IPS DF 19.7 (cell line): ENCODE data around the gene TMEM185B.
"Not testable (repeated sequence)": the region's sequence is repeated elsewhere in the genome, so short reads cannot be mapped to it uniquely, and the experiment has no call there.

Source experiments
- DNase-seq: peaks from one replicate; pipeline ENCODE4 v3.0.0-alpha.2; 2013; ENCODE audit warnings: low read depth, low spot score

The TMEM185B gene

GRCh38 chr2:120208381-120209353 is 14.5 kb downstream of the TMEM185B start:
- no peak for DNase-seq

- DNase-seq = no peak
Measured at GRCh38 chr2:120206022-120206581, 17.1 kb downstream of the TMEM185B start.

DNA sequence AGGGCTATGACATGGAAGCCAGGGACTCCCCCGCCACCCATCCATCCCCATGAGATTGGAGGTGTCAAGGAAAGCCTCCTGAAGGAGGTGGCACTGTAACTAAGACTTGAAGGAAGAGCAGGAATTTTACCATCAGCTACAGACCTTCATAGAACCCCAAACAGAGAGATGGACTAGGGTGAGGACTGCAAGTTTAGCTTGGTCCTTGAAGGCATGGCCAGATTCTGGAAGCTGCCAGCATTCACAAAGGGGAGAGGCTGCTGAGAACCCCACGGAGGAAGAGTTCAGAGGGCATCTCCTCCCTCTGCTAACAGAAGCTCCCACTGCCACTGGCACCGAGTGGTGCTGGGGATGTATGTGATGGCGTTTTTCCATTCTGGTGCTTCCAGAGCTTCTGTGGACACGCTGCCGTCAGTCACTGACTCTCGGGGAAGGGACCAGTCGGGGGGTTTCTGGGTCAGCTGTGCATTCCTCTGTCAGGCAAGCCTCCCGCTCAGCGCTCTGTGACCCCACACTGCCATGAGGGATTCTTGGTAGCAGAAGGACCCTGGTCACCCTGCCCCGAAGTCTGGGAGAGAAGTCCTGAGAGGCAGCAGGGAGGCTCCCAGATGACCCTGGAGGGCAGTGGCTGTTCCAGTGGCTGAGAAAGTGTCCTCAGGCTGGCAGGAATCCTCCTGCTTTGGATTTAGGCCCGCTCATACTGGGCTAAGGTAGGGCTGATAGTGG is 18.1 kb downstream of the TMEM185B start:
- DNase-seq = no peak

- DNase-seq = no peak
Measured at GRCh38 chr2:120204417-120204816, 18.8 kb downstream of the TMEM185B start.

GRCh38 chr2:120204022-120204405 is 19.2 kb downstream of the TMEM185B start:
- DNase-seq = no peak

DNA sequence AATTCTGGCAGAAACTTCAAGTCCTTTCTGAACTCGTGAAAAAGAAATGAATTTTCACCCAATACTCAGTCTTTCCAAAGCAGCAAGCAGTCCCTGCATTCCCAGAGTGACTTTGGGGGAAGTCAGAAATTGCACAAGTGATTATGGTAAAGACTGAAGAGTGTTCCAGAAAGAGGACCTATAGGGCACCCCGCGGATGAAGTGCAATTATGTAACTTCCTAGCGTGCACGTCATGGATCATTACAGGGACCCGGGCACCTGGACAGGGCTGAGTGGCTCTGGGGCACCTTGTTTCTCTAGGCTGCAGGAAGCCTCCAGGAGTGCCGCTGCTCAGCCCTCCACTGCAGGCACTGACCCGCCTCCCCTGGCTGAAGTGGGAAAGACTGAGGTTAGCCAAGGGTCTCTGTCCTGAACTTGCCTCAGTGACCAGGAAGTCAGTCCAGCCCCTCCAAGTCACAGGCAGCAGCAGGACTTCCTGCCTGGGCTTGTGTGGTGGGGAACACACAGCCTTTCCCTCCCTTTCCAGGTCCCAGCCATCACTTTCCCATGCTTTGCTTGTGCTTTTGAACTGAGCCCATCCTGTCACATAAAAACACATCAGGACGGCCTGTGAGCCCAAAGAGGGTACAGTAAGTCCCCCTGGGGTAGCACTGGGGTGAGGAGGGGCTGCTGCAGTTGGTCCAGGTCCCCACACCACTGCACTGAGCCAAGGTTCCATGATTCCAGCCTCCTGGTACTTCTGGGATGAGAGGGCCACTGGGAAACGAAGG is 19.8 kb downstream of the TMEM185B start:
- no peak for DNase-seq

GRCh38 chr2:120199817-120200459 is 23.3 kb downstream of the TMEM185B start:
- not testable (repeated sequence) for DNase-seq

DNA sequence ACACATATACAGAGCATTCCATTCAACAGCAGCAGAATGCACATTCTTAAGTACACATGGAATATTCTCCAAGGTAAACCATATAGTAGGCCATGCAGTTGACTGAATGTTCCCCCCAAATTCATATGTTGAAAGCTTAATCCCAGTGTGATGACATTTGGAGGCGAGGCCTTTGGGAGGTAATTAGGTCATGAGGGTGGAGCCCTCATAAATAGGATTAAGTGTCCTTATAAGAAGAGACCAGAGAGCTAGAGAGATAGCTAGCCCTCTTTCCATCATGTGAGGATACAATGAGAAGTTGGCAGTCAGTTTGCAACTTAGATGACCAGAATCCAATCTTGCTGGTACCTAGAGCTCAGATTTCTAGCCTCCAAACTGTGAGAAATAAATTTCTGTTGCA is 27.6 kb downstream of the TMEM185B start:
- no peak for DNase-seq

GRCh38 chr2:120192280-120192679 is 30.9 kb downstream of the TMEM185B start:
- no peak for DNase-seq

DNA sequence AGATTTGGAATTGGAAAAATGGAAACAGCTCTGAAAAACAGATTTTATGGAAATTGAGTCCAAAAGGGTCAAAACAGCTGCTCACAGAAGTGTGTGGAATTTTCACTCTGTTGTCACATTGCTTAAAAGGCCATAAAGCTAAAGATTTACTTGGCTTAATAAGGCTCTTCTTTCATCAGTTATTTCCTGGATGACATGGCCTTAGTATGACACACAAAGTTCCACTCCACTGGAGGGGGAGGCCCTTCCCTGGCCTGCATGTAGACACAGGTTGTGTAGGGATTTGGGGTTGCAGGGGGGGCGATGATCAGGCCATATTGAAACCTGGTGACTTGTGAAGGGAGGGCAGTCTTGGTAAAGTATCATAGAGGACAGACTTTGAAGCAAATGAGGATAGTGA is 34.0 kb downstream of the TMEM185B start:
- DNase-seq = no peak

GRCh38 chr2:120182019-120182560 is 41.1 kb downstream of the TMEM185B start:
- DNase-seq = no peak

- no peak for DNase-seq
Measured at GRCh38 chr2:120180066-120180465, 43.1 kb downstream of the TMEM185B start.

- no peak for DNase-seq
Measured at GRCh38 chr2:120179396-120179795, 43.8 kb downstream of the TMEM185B start.

DNA sequence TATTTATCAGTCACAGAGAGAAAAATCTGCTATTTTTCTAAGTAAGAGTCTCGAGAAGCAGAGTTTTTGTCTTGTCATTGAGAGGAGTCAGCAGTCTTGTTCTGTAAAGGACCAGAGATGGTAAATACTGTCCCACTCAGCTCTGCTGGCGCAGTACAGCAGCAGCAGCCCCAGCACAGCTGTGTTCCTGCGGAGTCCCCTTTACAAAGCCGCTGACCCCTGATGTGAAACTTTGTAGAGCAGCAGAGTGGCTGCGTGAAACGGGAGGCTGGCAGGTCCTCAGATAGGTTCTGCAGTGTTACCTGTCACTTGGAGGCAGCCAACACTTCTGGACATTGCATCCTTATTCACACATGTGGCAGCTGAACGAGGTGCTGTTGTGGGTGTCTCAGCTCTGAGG is 45.2 kb downstream of the TMEM185B start:
- DNase-seq = no peak

DNA sequence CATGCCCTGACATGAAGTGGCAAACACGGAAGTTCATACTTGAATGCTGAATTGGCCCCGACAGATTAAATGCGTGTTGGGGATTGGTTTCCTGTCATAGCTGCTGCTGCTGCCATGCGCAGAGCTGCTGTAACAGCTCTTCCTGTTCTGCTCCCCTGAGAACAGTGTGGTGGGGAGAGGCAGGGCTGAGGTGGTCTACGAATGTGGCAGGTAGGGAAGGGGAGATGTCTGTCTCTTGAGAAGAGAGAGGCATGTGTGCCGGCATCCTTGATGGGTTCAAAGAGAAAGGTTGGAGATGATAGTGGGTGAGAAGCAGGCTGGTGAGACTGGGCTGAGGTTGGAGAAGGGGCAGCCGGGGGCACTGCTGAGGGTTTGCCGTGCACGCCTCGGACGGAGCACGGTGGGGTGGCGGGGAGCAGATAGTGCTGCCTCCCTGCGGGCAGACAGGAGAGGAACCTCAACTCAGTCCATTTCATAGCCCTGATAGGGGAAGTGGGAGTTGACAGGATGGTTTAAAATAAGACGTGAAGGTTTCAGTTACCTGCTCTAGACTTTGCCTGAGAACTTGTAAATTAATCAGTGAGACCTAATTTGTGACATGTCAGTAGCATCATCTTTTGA is 46.1 kb downstream of the TMEM185B start:
- no peak for DNase-seq

DNA sequence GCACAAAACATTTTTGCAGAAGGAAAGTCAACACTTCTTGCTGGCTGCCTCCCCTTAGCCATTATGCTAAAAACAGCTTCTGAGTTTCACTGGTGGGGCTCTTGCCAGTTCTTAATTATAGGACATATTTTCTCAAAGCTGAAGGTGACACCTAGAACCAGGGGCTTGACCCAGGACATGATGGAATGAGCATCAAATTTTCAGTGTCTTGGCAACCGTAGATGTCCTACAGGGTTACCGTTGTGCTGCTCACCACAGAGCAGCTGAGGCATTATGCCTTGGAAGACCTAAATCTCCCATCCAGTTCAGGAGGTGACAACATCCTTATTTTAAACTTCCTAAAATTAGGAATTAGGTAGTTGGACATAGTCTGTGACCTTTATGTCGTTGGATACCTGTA is 46.7 kb downstream of the TMEM185B start:
- no peak for DNase-seq

GRCh38 chr2:120174963-120175581 is 48.1 kb downstream of the TMEM185B start:
- DNase-seq = no peak
